Bronchial epithelial cell (primary cell): ENCODE data around the gene CFAP46. TPM values are rescaled to one million over a fixed set of nuclear protein-coding genes. Genes with fewer than 3 reads are reported as not detected.

Experiments used
- DNase-seq: peaks from one replicate; pipeline ENCODE4 v3.0.0-alpha.2; 2010; ENCODE audit warnings: low read depth
- FAIRE-seq: peaks from 2 replicates; lab custom pipeline; 2011; peaks lifted over from hg19 to GRCh38; lab: Jason Lieb, UNC
- H3K27me3 ChIP-seq: 2 replicates; pipeline ENCODE4 v1.5.1; 2011; ENCODE audit warnings: low read length; ENCODE audit not compliant: control insufficient read depth, insufficient read depth
- H3K36me3 ChIP-seq: 2 replicates; pipeline ENCODE4 v1.5.1; 2011; ENCODE audit warnings: low read length; ENCODE audit not compliant: control insufficient read depth, insufficient read depth
- H3K4me3 ChIP-seq: 2 replicates; pipeline ENCODE4 v1.5.1; 2011; ENCODE audit warnings: mild to moderate bottlenecking, low read depth, low read length, control low read depth
- total RNA-seq: library from RNA; depleted of rRNA; stranded (reverse); fragments of >200 nt; gene quantifications from 2 replicates; pipeline ENCODE4 v1.2.1, GENCODE V29; 2014
- TF ChIP-seq, protein P1 (sequence below): IDR thresholded peaks from 2 replicates; pipeline ENCODE4 v1.5.1; 2011; ENCODE audit warnings: mild to moderate bottlenecking, moderate library complexity, low read length, control low read depth, inconsistent platforms; ENCODE audit not compliant: insufficient read depth, severe bottlenecking

The CFAP46 gene
- total RNA-seq, 1 donor from 2014 or later, result 0.26 TPM

DNA sequence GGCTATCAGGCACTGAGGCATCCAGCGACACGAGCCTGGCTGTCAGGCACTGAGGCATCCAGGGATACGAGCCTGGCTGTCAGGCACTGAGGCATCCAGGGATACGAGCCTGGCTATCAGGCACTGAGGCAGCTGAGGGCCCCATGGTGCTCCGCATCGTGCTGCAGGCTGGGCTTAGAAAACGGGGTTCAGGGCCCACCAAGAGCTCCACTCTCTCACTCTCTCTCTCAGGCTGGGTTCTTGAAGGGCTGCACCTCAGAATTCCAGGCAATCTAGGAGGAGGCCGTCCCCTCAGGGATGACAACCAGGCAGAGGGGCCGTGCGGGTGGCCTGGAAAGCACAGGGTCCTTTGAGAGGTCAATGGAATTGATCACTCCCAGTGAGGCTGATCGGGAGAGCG is 69.0 kb downstream of the CFAP46 start:
- FAIRE-seq, result no peak
- Histone ChIP-seq H3K36me3 (no peaks in the 10 kb centered on the region), H3K4me3 (no peak overlapping the region), H3K27me3 (no peaks in the 10 kb centered on the region)
- TF ChIP-seq, protein P1, sequence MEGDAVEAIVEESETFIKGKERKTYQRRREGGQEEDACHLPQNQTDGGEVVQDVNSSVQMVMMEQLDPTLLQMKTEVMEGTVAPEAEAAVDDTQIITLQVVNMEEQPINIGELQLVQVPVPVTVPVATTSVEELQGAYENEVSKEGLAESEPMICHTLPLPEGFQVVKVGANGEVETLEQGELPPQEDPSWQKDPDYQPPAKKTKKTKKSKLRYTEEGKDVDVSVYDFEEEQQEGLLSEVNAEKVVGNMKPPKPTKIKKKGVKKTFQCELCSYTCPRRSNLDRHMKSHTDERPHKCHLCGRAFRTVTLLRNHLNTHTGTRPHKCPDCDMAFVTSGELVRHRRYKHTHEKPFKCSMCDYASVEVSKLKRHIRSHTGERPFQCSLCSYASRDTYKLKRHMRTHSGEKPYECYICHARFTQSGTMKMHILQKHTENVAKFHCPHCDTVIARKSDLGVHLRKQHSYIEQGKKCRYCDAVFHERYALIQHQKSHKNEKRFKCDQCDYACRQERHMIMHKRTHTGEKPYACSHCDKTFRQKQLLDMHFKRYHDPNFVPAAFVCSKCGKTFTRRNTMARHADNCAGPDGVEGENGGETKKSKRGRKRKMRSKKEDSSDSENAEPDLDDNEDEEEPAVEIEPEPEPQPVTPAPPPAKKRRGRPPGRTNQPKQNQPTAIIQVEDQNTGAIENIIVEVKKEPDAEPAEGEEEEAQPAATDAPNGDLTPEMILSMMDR, result no peak
- DNase-seq, result no peak

DNA sequence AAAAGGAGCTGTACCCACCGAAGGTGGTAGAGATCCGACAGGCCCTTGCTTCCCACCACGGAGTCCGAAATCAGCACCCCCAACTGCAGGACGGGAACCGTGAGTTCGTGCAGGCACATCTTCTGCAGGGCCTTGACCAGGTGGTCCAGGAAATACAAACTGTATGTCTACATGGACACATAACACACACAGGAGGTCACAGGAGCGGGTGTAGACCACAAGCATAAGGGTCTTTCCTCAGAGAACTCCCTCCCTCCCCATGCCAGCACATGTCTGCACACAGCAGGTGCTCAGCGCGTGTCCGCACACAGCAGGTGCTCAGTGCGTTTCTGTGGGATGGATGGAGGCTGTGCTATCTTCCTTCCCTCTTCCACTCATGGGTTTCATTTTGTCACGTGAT is 69.7 kb downstream of the CFAP46 start:
- Histone ChIP-seq H3K36me3 (no peaks in the 10 kb centered on the region), H3K4me3 (no peak overlapping the region), H3K27me3 (no peaks in the 10 kb centered on the region)
- TF ChIP-seq, protein P1, result no peak
- no peak for DNase-seq
- no peak for FAIRE-seq

DNA sequence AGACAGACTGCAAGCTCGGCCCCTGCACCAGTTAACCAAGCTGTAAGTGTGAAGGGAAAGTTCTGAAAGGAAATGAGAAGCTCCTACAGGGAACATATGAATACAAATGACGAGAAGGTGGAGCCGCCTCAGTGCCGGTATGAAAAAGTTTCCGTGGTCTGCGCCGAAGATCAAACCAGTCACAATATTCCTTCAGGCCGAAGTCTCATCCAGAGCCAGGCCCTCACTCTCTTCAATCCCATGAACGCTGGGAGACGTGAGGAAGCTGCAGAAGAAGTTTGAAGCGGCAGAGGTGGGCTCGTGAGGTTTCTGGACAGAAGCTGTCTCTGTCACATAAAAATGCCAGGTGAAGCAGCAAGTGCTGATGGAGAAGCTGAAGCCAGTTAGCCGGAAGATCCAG is 71.9 kb downstream of the CFAP46 start:
- Histone ChIP-seq H3K36me3 (no peaks in the 10 kb centered on the region), H3K27me3 (no peaks in the 10 kb centered on the region), H3K4me3 (no peak overlapping the region)
- DNase-seq (no peak), FAIRE-seq (no peak)
- TF ChIP-seq, protein P1, result no peak

DNA sequence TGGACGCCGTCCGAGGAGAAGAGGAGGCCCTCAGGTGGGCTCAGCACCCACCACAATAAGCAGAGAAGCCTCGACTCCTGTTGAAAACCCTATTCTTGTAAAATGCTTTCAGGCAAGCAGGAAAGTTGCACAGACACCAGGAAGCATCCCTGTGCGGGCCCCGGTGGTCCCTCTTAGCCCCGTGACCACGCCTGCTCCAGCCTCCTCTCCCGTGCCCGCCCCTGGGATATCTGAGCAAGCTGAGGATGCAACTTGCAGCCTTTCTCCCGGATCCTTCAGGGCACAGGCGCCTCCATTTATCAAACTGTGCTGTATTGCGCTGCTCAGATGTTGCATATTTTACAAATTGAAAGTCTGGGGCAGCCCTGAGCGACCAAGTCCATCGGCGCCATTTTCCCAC is 72.7 kb downstream of the CFAP46 start:
- TF ChIP-seq, protein P1, result no peak
- DNase-seq, result no peak
- Histone ChIP-seq H3K36me3 (no peaks in the 10 kb centered on the region), H3K4me3 (no peak overlapping the region), H3K27me3 (no peaks in the 10 kb centered on the region)
- no peak for FAIRE-seq

DNA sequence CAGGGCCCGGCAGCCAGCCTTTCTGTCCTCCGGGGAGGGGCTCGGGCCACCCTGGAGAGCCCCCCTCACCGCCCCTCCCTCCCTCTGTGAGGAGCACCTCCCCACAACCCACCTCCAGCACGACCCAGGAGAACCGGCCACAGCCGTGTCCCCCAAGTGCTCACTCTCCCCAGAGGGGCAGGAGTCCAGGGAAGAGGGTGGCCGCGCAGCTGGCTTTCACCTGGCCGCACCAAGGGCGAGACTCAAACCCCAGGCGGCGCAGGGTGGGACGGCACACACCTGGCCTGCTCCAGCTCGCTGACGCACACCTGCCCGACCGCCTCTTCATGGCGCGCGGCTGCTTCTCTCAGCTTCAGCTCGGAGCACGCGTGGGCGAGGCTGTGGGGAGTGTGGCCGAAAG is 73.4 kb downstream of the CFAP46 start:
- H3K27me3 ChIP-seq, result no peaks in the 10 kb centered on the region
- no peak overlapping the region for H3K4me3 ChIP-seq
- FAIRE-seq (no peak), DNase-seq (no peak)
- TF ChIP-seq, protein P1, result no peak
- no peaks in the 10 kb centered on the region for H3K36me3 ChIP-seq
